GM18502 (cell line): ENCODE data around the gene BRCA2.

ENCODE experiments used
- ATAC-seq: cut with Tn5 transposase; IDR thresholded peaks from one replicate; pipeline ENCODE4 v1.9.1; 2021; ENCODE audit warnings: mild to moderate bottlenecking; ENCODE audit not compliant: unreplicated experiment, poor library complexity

BRCA2 gene

GRCh38 chr13:32426990-32427851 is 111.9 kb downstream of the BRCA2 start:
- ATAC-seq = peak; percentile 19

GRCh38 chr13:32427852-32428580 is 112.7 kb downstream of the BRCA2 start, which contains the start of gene N4BP2L1:
Gene N4BP2L1, minus strand, starts transcription at chr13:32428130. Its CDS starts 48 bp downstream, at chr13:32428082.
- ATAC-seq = peak; percentile 73

GRCh38 chr13:32428581-32429432 is 113.5 kb downstream of the BRCA2 start:
- peak; percentile 21 for ATAC-seq

- no peak for ATAC-seq
These were observed 114.2 kb downstream of the BRCA2 start for GRCh38 chr13:32429433-32429909.

GRCh38 chr13:32430018-32430747 is 114.9 kb downstream of the BRCA2 start:
- ATAC-seq = no peak

- ATAC-seq = no peak
These were observed 116.1 kb downstream of the BRCA2 start for GRCh38 chr13:32431361-32431760.

- no peak for ATAC-seq
These were observed 117.5 kb downstream of the BRCA2 start for GRCh38 chr13:32432856-32433255.

GRCh38 chr13:32438871-32439270 is 123.6 kb downstream of the BRCA2 start:
- no peak for ATAC-seq

- ATAC-seq = peak; percentile 74
These were observed 127.8 kb downstream of the BRCA2 start for GRCh38 chr13:32443111-32443510.

- ATAC-seq = no peak
These were observed 130.2 kb downstream of the BRCA2 start for GRCh38 chr13:32445461-32445860.

- no peak for ATAC-seq
These were observed 130.9 kb downstream of the BRCA2 start for GRCh38 chr13:32446220-32446619.

GRCh38 chr13:32446773-32447465 is 131.6 kb downstream of the BRCA2 start:
- ATAC-seq = no peak

- ATAC-seq = no peak
These were observed 132.8 kb downstream of the BRCA2 start for GRCh38 chr13:32447894-32448623.

GRCh38 chr13:32448972-32449371 is 133.7 kb downstream of the BRCA2 start:
- ATAC-seq = no peak
